Thyroid gland (tissue), 4 donors: ENCODE results near the gene CRAMP1.

ENCODE experiments used
- POLR2A ChIP-seq, 2 donors: fragments of 450-650 bp; IDR thresholded peaks; one replicate each; pipeline ENCODE4 v1.6.1; 2017; ENCODE audit warnings: antibody characterized with exemption in 2 of 2, mild to moderate bottlenecking in 2 of 2, moderate library complexity in 1 of 2
- TF ChIP-seq, protein P1 (sequence below), 6 experiments: fragments of 200-600 bp in 3 of 6; fragments of 450-650 bp in 3 of 6; sonication (generic) in 3 of 6; IDR thresholded peaks; one replicate each; pipeline ENCODE4 v1.5.1; 2016 to 2019; ENCODE audit warnings: antibody characterized with exemption in 6 of 6, mild to moderate bottlenecking in 2 of 6, inconsistent platforms in 1 of 6, moderate library complexity in 1 of 6

DNA sequence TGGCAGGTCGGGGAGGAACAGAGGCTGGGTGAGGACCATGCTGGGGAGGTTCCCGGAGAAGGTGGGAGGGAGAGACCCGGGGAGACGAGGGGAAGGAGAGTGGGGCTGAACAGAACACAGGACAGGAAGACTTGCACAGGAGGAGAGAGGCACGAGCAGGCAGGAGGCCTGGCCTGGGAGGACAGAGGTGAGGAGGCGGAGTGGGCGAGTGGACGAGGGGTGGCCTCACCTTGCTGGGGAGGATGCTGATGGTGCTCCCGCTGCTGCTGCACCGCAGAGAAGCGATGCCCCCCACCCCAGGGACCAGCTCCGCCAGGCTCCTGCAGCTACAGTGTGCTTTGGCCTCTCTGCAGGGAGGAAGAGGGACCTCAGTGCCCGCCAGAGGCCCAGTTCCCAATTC, 44.2 kb upstream of the CRAMP1 start:
- no peak for TF ChIP-seq POLR2A (IDR thresholded peaks at IDR 0.05)
- TF ChIP-seq, protein P1, sequence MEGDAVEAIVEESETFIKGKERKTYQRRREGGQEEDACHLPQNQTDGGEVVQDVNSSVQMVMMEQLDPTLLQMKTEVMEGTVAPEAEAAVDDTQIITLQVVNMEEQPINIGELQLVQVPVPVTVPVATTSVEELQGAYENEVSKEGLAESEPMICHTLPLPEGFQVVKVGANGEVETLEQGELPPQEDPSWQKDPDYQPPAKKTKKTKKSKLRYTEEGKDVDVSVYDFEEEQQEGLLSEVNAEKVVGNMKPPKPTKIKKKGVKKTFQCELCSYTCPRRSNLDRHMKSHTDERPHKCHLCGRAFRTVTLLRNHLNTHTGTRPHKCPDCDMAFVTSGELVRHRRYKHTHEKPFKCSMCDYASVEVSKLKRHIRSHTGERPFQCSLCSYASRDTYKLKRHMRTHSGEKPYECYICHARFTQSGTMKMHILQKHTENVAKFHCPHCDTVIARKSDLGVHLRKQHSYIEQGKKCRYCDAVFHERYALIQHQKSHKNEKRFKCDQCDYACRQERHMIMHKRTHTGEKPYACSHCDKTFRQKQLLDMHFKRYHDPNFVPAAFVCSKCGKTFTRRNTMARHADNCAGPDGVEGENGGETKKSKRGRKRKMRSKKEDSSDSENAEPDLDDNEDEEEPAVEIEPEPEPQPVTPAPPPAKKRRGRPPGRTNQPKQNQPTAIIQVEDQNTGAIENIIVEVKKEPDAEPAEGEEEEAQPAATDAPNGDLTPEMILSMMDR (IDR thresholded peaks at IDR 0.05): no peak
